WTC11 (cell line): ENCODE results near the gene KIF2A. TPM values are rescaled to one million over a fixed set of nuclear protein-coding genes. Genes with fewer than 3 reads are reported as not detected.

ENCODE experiments used
- ATAC-seq: fragments of 200-7000 bp; cut with Tn5 transposase; 2 replicates; pipeline ENCODE4 v1.10.0; 2021; ENCODE audit warnings: mild to moderate bottlenecking, moderate library complexity
- CTCF ChIA-PET: fragments of 300-600 bp; sonication (Branson Sonifier 250); formaldehyde crosslinking; loops from one replicate; lab custom pipeline; 2021; ENCODE audit warnings: antibody characterized with exemption; lab: Charles Lee
- POLR2A ChIA-PET: fragments of 350-600 bp; sonication (Branson Sonifier 250); formaldehyde crosslinking; loops from one replicate; lab custom pipeline; 2021; ENCODE audit warnings: antibody characterized with exemption; lab: Charles Lee
- DNase-seq: peaks from one replicate; pipeline ENCODE4 v3.0.0; 2021; ENCODE audit warnings: low spot score
- H3K27ac Mint-ChIP-seq: 2 replicates; pipeline ENCODE4 v1.8.0; 2021; ENCODE audit warnings: mixed read lengths
- H3K27me3 Mint-ChIP-seq: 2 replicates; pipeline ENCODE4 v1.8.0; 2021; ENCODE audit warnings: low read depth, mild to moderate bottlenecking, moderate library complexity, mixed read lengths
- H3K36me3 Mint-ChIP-seq: 2 replicates; pipeline ENCODE4 v1.8.0; 2021; ENCODE audit warnings: mixed read lengths
- H3K4me1 Mint-ChIP-seq: 2 replicates; pipeline ENCODE4 v1.8.0; 2022; ENCODE audit warnings: mixed read lengths
- H3K4me3 Mint-ChIP-seq: 2 replicates; pipeline ENCODE4 v1.8.0; 2021; ENCODE audit warnings: mild to moderate bottlenecking, moderate library complexity, mixed read lengths
- H3K9me3 Mint-ChIP-seq: 2 replicates; pipeline ENCODE4 v1.8.0; 2021; ENCODE audit warnings: mixed read lengths
- CREB1 ChIP-seq: sonication (generic); formaldehyde crosslinking; IDR thresholded peaks from 2 replicates; pipeline ENCODE4 v1.8.0; 2023; ENCODE audit warnings: mild to moderate bottlenecking, missing genetic modification reagents
- EMX1 ChIP-seq: fragments of 250-450 bp; sonication (Bioruptor Pico); IDR thresholded peaks from 2 replicates; pipeline ENCODE4 v1.8.0; 2021; ENCODE audit warnings: mild to moderate bottlenecking
- FOXJ3 ChIP-seq: sonication (generic); formaldehyde crosslinking; IDR thresholded peaks from 2 replicates; pipeline ENCODE4 v1.9.0; 2021; ENCODE audit warnings: missing genetic modification reagents, mild to moderate bottlenecking, borderline replicate concordance
- FOXK1 ChIP-seq: sonication (generic); formaldehyde crosslinking; IDR thresholded peaks from 2 replicates; pipeline ENCODE4 v1.8.0; 2022; ENCODE audit warnings: mild to moderate bottlenecking, moderate library complexity, missing genetic modification reagents
- NFATC4 ChIP-seq: fragments of 250-450 bp; sonication (Bioruptor Pico); IDR thresholded peaks from 2 replicates; pipeline ENCODE4 v1.9.0; 2021; ENCODE audit warnings: mild to moderate bottlenecking
- NR1H2 ChIP-seq: sonication (generic); formaldehyde crosslinking; IDR thresholded peaks from 2 replicates; pipeline ENCODE4 v1.9.0; 2021; ENCODE audit warnings: mild to moderate bottlenecking, moderate library complexity, missing genetic modification reagents
- NR3C1 ChIP-seq: sonication (generic); formaldehyde crosslinking; conservative IDR thresholded peaks from 2 replicates; pipeline ENCODE4 v1.8.1; 2023; ENCODE audit warnings: low read depth, mild to moderate bottlenecking, missing genetic modification reagents
- OVOL2 ChIP-seq: fragments of 250-450 bp; sonication (Bioruptor Pico); IDR thresholded peaks from 2 replicates; pipeline ENCODE4 v1.9.0; 2021; ENCODE audit warnings: mild to moderate bottlenecking, borderline replicate concordance
- PRRX2 ChIP-seq: fragments of 250-450 bp; sonication (Bioruptor Pico); IDR thresholded peaks from 2 replicates; pipeline ENCODE4 v1.8.0; 2021; ENCODE audit warnings: mild to moderate bottlenecking
- RELA ChIP-seq: sonication (generic); formaldehyde crosslinking; IDR thresholded peaks from 2 replicates; pipeline ENCODE4 v1.8.1; 2022; ENCODE audit warnings: missing genetic modification reagents, mild to moderate bottlenecking, borderline replicate concordance
- SMAD3 ChIP-seq: sonication (generic); formaldehyde crosslinking; IDR thresholded peaks from 2 replicates; pipeline ENCODE4 v1.8.0; 2022; ENCODE audit warnings: missing genetic modification reagents, mild to moderate bottlenecking, borderline replicate concordance
- SMAD4 ChIP-seq: sonication (generic); formaldehyde crosslinking; IDR thresholded peaks from 2 replicates; pipeline ENCODE4 v1.8.0; 2022; ENCODE audit warnings: mild to moderate bottlenecking, missing genetic modification reagents
- SP1 ChIP-seq: sonication (generic); formaldehyde crosslinking; conservative IDR thresholded peaks from 2 replicates; pipeline ENCODE4 v1.8.1; 2022; ENCODE audit warnings: missing genetic modification reagents
- ZBTB21 ChIP-seq: sonication (generic); formaldehyde crosslinking; IDR thresholded peaks from 2 replicates; pipeline ENCODE4 v1.8.1; 2023; ENCODE audit warnings: mild to moderate bottlenecking, missing genetic modification reagents, borderline replicate concordance
- ZNF121 ChIP-seq: sonication (generic); formaldehyde crosslinking; IDR thresholded peaks from 2 replicates; pipeline ENCODE4 v1.8.0; 2023; ENCODE audit warnings: missing genetic modification reagents
- ZNF263 ChIP-seq: sonication (generic); formaldehyde crosslinking; IDR thresholded peaks from 2 replicates; pipeline ENCODE4 v1.8.1; 2022; ENCODE audit warnings: low read depth, mild to moderate bottlenecking, moderate library complexity, missing genetic modification reagents
- total RNA-seq: library from RNA; stranded (reverse); gene quantifications from 3 replicates; pipeline ENCODE4 v1.2.3, GENCODE V29; 2021
- TF ChIP-seq, protein P1 (sequence below): sonication (generic); formaldehyde crosslinking; IDR thresholded peaks from 2 replicates; pipeline ENCODE4 v1.8.0; 2023; ENCODE audit warnings: missing genetic modification reagents, mild to moderate bottlenecking, borderline replicate concordance
- TF ChIP-seq, protein P2 (sequence below): sonication (generic); formaldehyde crosslinking; IDR thresholded peaks from 2 replicates; pipeline ENCODE4 v1.8.0; 2022; ENCODE audit warnings: mild to moderate bottlenecking, missing genetic modification reagents
- TF ChIP-seq, protein P3 (sequence below): fragments of 250-450 bp; sonication (Bioruptor Pico); IDR thresholded peaks from 2 replicates; pipeline ENCODE4 v1.9.0; 2021; ENCODE audit warnings: mild to moderate bottlenecking
- TF ChIP-seq, protein P4 (sequence below): sonication (generic); formaldehyde crosslinking; IDR thresholded peaks from 2 replicates; pipeline ENCODE4 v1.8.1; 2023; ENCODE audit warnings: mild to moderate bottlenecking, missing genetic modification reagents
- TF ChIP-seq, protein P5 (sequence below): sonication (generic); formaldehyde crosslinking; IDR thresholded peaks from 2 replicates; pipeline ENCODE4 v1.8.1; 2022; ENCODE audit warnings: mild to moderate bottlenecking, moderate library complexity, missing genetic modification reagents
- TF ChIP-seq, protein P6 (sequence below): fragments of 250-450 bp; sonication (Bioruptor Pico); IDR thresholded peaks from 2 replicates; pipeline ENCODE4 v1.9.0; 2021; ENCODE audit warnings: moderate library complexity, mild to moderate bottlenecking, inconsistent platforms, borderline replicate concordance

Gene KIF2A
- total RNA-seq, 1 experiment from 2014 or later = 77.8 TPM

DNA sequence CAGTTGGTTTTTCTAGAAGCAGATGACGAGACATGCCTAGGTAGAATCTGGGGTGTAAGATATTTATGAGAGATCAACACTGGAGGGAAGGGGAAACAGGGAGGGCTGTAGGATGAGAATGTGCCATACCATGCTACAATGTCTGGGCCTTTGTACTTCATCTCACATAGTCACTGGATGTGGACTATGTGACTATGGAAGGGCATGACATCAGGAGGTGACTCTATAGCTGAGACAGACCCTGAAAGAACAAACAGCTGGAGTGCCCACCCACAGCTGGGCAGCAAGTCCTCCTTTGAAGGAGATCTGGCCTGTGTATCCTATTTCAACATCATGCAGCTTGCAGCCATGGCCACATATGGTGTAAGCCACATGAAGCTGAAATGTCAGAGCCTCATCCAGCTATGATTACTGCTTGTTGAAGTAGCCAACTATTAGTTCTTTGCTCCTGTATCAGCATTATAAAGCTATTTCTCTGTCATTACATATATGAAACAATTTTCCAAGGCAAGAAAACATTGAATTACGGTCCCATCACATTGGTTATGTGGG lies 46.2 kb upstream of the KIF2A start (continued):
- TF ChIP-seq, protein P1, sequence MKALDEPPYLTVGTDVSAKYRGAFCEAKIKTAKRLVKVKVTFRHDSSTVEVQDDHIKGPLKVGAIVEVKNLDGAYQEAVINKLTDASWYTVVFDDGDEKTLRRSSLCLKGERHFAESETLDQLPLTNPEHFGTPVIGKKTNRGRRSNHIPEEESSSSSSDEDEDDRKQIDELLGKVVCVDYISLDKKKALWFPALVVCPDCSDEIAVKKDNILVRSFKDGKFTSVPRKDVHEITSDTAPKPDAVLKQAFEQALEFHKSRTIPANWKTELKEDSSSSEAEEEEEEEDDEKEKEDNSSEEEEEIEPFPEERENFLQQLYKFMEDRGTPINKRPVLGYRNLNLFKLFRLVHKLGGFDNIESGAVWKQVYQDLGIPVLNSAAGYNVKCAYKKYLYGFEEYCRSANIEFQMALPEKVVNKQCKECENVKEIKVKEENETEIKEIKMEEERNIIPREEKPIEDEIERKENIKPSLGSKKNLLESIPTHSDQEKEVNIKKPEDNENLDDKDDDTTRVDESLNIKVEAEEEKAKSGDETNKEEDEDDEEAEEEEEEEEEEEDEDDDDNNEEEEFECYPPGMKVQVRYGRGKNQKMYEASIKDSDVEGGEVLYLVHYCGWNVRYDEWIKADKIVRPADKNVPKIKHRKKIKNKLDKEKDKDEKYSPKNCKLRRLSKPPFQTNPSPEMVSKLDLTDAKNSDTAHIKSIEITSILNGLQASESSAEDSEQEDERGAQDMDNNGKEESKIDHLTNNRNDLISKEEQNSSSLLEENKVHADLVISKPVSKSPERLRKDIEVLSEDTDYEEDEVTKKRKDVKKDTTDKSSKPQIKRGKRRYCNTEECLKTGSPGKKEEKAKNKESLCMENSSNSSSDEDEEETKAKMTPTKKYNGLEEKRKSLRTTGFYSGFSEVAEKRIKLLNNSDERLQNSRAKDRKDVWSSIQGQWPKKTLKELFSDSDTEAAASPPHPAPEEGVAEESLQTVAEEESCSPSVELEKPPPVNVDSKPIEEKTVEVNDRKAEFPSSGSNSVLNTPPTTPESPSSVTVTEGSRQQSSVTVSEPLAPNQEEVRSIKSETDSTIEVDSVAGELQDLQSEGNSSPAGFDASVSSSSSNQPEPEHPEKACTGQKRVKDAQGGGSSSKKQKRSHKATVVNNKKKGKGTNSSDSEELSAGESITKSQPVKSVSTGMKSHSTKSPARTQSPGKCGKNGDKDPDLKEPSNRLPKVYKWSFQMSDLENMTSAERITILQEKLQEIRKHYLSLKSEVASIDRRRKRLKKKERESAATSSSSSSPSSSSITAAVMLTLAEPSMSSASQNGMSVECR = no peak
- TF ChIP-seq PRRX2 (CRISPR knock-in tag) = no peak
- no peak for TF ChIP-seq OVOL2 (CRISPR knock-in tag)
- TF ChIP-seq ZBTB21 = no peak
- no peak for TF ChIP-seq NR1H2 (CRISPR knock-in tag)
- no peak for TF ChIP-seq SMAD4 (CRISPR knock-in tag)
- no peak for TF ChIP-seq EMX1 (CRISPR knock-in tag)
- TF ChIP-seq, protein P2, sequence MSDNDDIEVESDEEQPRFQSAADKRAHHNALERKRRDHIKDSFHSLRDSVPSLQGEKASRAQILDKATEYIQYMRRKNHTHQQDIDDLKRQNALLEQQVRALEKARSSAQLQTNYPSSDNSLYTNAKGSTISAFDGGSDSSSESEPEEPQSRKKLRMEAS (CRISPR knock-in tag) = no peak

DNA sequence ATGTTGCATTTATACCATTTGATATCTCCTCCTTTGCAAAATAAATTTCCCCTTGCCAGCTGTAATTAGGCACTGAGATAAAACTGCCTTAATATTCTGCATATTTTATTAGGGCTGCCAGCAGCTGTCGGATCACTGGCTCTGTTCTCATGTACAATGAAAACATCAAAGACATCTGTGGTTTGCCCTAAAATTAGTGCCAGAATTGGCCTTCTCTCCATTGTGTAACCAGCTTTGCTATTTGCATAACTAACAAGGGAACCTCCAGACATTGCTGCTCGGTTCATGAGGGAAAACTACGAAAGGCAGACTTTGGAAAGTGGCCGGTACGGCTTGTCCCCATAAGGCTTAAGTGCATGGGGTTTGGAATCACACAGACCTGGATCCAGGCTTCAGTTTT lies 45.5 kb upstream of the KIF2A start:
- no peak overlapping the region for H3K27ac Mint-ChIP-seq
- CTCF ChIA-PET = no interaction called here
- no peak for ATAC-seq

DNA sequence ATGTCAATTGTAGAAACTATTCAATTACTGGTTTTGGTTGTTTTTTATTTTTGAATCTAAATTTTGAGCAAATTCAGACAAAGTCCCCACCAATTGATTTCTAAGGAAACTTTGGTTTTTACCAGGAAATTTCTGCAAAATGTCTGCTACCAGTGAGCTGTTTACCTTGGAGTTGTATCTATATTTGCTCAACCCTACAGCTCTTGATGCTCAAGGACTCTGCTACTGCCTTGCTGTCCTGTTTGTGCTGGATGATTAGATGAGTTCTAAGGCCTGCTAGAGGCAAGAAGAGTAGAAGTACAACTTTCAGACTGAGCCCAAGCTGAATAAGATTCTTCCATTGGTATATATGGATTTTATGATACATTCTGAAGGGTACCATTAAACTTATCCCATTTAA lies 42.6 kb upstream of the KIF2A start:
- Mint-ChIP-seq H3K27me3 (no peaks in the 10 kb centered on the region), H3K4me1 (peaks cover 10% of the 10 kb centered on the region), H3K9me3 (peaks cover 5% of the 10 kb centered on the region), H3K27ac (no peak overlapping the region), H3K36me3 (no peaks in the 10 kb centered on the region), H3K4me3 (no peak overlapping the region)
- ChIA-PET CTCF (interaction anchor here (0.5 to 0.6 kb wide), 2 partner anchors 119 to 228 kb away, joined by 3 to 4 read pairs; no protein-coding TSS in a partner anchor), POLR2A (no interaction called here)
- no peak for DNase-seq
- no peak for ATAC-seq
- TF ChIP-seq, protein P1 = no peak
- TF ChIP-seq, protein P3, sequence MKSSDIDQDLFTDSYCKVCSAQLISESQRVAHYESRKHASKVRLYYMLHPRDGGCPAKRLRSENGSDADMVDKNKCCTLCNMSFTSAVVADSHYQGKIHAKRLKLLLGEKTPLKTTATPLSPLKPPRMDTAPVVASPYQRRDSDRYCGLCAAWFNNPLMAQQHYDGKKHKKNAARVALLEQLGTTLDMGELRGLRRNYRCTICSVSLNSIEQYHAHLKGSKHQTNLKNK = no peak
- TF ChIP-seq, protein P4, sequence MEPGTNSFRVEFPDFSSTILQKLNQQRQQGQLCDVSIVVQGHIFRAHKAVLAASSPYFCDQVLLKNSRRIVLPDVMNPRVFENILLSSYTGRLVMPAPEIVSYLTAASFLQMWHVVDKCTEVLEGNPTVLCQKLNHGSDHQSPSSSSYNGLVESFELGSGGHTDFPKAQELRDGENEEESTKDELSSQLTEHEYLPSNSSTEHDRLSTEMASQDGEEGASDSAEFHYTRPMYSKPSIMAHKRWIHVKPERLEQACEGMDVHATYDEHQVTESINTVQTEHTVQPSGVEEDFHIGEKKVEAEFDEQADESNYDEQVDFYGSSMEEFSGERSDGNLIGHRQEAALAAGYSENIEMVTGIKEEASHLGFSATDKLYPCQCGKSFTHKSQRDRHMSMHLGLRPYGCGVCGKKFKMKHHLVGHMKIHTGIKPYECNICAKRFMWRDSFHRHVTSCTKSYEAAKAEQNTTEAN (CRISPR knock-in tag) = no peak
- TF ChIP-seq FOXJ3 (no peak), ZNF121 (CRISPR knock-in tag) (no peak), CREB1 (CRISPR knock-in tag) (no peak), ZNF263 (CRISPR knock-in tag) (no peak), SMAD3 (no peak), FOXK1 (no peak), NFATC4 (CRISPR knock-in tag) (no peak), SP1 (CRISPR knock-in tag) (no peak), RELA (no peak)
- TF ChIP-seq, protein P5, sequence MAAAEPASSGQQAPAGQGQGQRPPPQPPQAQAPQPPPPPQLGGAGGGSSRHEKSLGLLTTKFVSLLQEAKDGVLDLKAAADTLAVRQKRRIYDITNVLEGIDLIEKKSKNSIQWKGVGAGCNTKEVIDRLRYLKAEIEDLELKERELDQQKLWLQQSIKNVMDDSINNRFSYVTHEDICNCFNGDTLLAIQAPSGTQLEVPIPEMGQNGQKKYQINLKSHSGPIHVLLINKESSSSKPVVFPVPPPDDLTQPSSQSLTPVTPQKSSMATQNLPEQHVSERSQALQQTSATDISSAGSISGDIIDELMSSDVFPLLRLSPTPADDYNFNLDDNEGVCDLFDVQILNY (CRISPR knock-in tag) = no peak
- TF ChIP-seq, protein P6, sequence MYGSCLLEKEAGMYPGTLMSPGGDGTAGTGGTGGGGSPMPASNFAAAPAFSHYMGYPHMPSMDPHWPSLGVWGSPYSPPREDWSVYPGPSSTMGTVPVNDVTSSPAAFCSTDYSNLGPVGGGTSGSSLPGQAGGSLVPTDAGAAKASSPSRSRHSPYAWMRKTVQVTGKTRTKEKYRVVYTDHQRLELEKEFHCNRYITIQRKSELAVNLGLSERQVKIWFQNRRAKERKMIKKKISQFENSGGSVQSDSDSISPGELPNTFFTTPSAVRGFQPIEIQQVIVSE (CRISPR knock-in tag) = no peak

More for the DNA sequence above, 45.5 kb upstream of the KIF2A start:
- Mint-ChIP-seq H3K9me3 (peaks cover 5% of the 10 kb centered on the region), H3K4me1 (peaks cover 8% of the 10 kb centered on the region), H3K36me3 (no peaks in the 10 kb centered on the region), H3K4me3 (no peak overlapping the region), H3K27me3 (no peaks in the 10 kb centered on the region)
- TF ChIP-seq NR3C1 (CRISPR knock-in tag) (no peak), RELA (no peak)
- no peak for DNase-seq
- POLR2A ChIA-PET = no interaction called here
